ENCODE results near the gene PLEKHA5.

GRCh38 chr12:19298836-19299605 lies 169.5 kb downstream of the PLEKHA5 start:
- TF ChIP-seq CSDC2 (CRISPR knock-in tag; IDR thresholded peaks at IDR 0.05) (no peak), ZFP3 (CRISPR knock-in tag; IDR thresholded peaks at IDR 0.05) (no peak), RARB (CRISPR knock-in tag; IDR thresholded peaks at IDR 0.05) (no peak), BACH2 (CRISPR knock-in tag; IDR thresholded peaks at IDR 0.05; ENCODE audit: borderline replicate concordance) (no peak), ARNTL (CRISPR knock-in tag; IDR thresholded peaks at IDR 0.05; ENCODE audit: borderline replicate concordance, low read depth) (no peak), ZFP30 (CRISPR knock-in tag; IDR thresholded peaks at IDR 0.05) (no peak), PPARA (CRISPR knock-in tag; IDR thresholded peaks at IDR 0.05; ENCODE audit: borderline replicate concordance) (no peak), ISL1 (CRISPR knock-in tag; IDR thresholded peaks at IDR 0.05) (no peak), SNAI2 (CRISPR knock-in tag; IDR thresholded peaks at IDR 0.05) (no peak), CREB5 (CRISPR knock-in tag; IDR thresholded peaks at IDR 0.05; ENCODE audit: low read depth) (no peak), OSR1 (CRISPR knock-in tag; IDR thresholded peaks at IDR 0.05) (no peak)

All from SK-N-SH treated with all-trans-retinoic acid at 6 μM for 48 hours (cell line).